GM21576 (cell line): Measurements from ENCODE around the gene MSI2.

Source experiments
- ATAC-seq: cut with Tn5 transposase; IDR thresholded peaks from one replicate; pipeline ENCODE4 v1.9.1; 2021; ENCODE audit warnings: mild to moderate bottlenecking, moderate library complexity; ENCODE audit not compliant: unreplicated experiment

Gene MSI2

GRCh38 chr17:57387575-57387974 is 131.3 kb downstream of the MSI2 start:
- ATAC-seq: no peak

GRCh38 chr17:57388131-57388725 is 131.9 kb downstream of the MSI2 start:
- no peak for ATAC-seq

DNA sequence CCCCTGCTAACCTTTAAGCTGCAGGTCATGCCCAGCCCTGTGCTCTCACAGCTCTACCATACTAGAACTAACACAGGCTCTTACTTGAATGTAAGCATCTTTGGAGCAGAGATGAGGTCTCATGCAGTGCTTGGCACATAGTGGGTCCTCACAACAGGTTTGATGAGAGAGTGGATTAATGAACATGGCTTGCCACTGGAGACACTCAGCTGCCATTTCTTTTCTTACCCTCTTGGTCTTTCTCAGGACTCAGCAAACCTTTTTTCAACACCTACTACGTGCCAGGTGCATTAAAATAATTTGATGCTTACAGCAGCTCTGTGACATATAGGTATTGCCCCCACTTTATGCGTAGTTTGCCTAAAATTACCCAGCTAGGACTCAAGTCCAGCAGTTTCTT is 133.2 kb downstream of the MSI2 start:
- ATAC-seq: no peak

GRCh38 chr17:57391076-57391825 is 134.9 kb downstream of the MSI2 start:
- no peak for ATAC-seq

DNA sequence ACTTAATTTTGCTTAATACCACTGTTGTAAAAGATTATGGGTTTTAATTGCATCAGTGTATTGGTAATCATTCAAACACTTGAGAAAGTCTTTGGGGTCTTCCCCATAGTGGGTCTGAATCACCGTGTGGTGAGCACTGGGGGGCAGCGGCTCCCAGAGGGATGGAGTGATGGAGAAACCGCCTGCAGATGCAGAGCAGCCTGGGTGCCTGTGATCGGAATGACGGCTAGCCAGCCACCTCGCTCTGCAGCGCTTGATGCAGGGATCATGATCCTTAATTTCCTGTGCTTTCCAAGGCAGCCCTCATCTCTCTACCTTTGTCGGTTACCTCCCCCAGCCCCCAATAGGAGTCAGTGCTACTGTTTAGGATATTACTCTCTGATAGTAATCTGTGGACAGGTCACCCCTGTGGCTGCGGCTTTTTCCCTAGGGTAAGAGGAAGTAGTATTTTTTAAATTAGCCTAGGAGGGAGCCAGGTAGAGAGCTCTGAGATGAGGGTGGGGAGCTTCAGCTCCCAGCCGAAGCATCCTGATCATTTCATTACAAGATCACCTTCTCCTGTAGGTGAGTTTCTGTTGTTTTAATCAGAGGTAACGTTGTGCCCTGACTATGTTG is 135.6 kb downstream of the MSI2 start:
- no peak for ATAC-seq

- ATAC-seq: no peak
These were observed 137.0 kb downstream of the MSI2 start for GRCh38 chr17:57393368-57393767.

GRCh38 chr17:57394375-57394774 is 138.1 kb downstream of the MSI2 start:
- no peak for ATAC-seq

DNA sequence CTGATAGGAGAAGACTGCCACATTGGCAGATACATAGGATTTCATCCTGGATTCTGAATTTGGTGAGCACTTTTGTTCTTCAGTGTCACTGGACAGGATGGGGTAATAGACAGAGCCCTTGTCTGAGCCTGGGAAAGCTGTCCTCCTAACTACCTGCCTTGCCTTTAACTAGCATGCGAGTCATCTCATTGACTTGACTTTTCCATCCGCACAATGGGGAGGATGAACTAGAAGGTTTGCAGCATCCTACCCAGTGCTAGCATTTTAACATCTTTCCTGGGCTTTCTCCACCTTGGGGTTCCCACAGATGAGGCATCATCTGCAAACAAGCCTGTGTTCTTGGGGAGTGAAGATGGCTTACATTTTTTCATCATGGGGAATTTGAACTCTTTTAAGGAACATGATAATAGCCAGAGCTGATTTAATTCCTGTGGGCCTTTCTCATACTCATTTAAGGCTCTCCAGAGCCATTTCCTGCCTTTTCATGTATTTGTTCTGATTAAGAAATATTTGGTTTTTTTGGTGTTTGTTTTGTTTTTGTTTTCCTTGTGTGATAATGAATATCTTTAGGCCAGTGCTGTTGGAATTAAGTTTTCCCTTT is 139.5 kb downstream of the MSI2 start:
- no peak for ATAC-seq

DNA sequence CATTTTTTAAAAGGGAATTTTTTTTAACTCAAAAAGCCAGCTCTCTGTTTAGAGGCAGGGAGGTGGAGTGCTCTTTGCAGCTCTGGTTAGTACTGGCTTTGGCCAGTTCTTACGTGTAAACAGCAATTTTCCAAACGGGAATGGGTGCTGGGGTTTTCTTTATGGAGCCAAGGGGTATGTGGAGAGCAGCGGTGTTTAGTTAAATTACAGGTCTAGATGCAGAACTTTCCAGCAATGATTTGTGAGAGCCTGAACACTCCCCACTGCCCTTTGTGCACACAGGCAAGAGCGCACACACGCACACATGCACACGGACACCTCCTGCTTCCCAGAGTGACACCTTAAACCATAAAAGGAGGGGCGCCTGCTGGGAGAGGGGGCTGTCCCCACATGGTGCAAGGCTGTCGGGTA is 140.2 kb downstream of the MSI2 start:
- no peak for ATAC-seq

DNA sequence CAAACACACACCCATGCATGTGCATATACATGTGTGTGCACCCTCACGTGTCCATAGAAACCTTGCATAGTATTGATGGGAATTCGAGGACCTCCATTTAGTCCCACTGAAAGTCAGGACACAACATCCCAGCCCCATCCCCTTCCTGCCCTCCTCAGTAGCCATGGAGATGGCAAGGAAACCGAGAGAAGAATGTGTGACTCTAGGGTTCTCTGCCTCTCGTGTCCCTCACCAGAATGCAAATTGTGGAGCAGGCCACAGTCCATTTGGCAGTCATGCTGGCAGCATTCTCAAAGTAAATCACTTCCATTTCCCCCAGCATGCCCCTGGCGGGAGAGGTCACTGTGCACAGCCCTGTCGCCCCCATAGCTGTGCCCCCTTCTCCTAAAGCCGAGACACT is 141.1 kb downstream of the MSI2 start:
- no peak for ATAC-seq

DNA sequence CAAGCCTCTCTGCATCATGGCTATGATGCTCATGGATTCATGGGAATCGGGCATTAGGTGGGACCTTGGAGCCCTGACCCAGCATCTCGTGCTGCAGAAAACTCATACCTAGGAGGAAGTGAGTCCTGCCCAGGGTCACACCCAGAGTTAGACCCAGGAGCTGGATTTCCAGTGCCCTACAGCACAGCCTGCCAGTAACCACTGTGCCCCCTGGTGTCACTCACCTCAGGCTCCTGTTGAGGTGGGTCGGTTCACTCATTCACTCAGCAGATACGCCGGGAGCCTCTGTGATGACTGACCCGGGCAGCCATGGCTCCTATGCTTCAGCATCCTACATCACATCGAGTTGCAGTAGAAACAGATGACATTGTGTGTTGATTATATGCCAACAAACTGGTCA is 143.4 kb downstream of the MSI2 start:
- no peak for ATAC-seq

DNA sequence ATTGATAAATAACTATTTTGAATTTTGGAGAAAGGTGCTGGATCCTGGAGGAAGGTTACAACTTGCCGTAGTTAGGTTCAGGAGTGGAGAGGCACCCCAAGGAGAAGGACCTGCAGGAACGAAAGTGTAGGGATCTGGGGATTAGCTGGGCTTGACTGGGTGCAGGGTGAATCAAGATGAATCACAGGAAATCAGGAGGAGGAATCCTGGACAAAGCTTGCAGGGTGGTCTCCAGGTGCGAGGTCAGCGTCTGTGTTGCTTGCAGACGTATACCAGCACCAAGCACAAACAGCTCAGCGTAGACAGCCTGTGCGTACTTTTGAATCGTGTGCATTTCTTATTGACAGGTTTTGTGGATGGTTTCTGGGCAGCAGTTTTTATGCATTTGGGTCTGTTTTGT is 144.3 kb downstream of the MSI2 start:
- ATAC-seq: no peak

GRCh38 chr17:57401556-57402488 is 145.5 kb downstream of the MSI2 start:
- ATAC-seq: no peak

GRCh38 chr17:57402681-57403180 is 146.4 kb downstream of the MSI2 start:
- no peak for ATAC-seq

DNA sequence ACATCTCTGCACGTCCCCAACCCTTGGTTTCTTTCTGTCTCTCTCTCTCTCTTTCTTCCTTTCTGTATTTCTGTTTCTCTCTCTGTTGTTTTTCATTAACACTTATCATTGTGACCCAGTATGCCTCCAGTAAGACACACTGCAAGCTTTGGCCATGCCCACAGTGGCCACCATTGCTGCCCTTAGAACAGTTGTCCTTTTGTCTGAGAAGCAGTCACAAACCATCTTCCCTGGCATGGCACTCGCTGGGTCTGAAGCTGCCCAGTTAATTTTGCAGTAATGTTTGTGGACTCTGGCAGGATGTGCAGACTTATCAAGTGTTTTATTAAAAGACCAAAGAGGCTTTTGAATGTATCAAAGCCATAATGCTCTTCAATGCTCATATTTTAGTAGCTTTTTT is 146.9 kb downstream of the MSI2 start:
- no peak for ATAC-seq

DNA sequence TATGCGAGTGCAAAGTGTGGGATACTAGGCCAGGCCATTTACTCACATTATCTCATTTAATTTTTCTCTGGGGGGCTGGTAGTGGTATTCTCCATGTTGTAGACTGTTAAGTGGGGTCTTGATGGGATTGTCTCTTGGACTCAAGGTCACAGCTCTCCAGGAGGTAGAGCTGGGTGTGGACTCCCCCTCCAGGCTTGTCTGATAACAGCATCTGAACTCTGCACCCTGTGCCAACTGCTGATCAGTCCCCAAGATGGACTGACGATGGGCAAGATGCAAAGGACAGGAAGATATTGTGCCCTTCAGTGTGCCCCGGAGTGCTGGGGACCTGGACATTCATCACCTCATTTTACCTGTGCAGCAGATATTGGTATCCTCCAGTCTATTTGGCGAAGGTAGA is 147.8 kb downstream of the MSI2 start:
- no peak for ATAC-seq

- ATAC-seq: no peak
These were observed 148.6 kb downstream of the MSI2 start for GRCh38 chr17:57404795-57405490.

DNA sequence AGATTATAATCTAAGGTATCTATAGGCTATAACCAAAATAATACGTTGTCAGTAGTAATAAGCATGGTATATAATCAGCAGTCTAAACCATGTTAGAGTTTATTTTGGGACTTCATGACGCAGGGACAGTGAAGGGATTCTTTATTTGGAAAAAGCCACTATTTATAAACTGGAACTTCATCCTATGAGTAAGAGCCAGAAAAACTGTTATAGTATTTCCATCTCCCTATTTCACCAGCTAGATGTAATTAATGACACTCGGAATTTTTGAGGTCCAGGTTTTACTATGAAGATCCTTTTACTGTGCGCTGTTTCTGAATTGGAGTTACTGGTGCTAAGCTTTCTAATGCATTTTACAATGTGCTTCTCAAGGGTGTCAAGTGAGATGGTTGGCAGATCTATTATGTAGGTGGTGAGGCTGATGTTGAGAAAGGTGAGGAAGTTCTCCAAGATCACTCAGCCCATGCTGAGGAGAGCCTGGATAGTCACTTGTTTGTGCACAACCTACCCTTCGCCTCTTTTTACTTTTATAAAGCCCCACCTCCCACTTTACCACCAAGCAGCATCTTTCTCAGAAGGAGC is 149.3 kb downstream of the MSI2 start:
- ATAC-seq: no peak

- ATAC-seq: no peak
These were observed 150.0 kb downstream of the MSI2 start for GRCh38 chr17:57406131-57406980.
